Middle frontal gyrus (tissue), 1 donor: Measurements from ENCODE around the gene PACS1.
"Not testable (repeated sequence)": the region's sequence is repeated elsewhere in the genome, so short reads cannot be mapped to it uniquely, and the experiment has no call there.

ENCODE experiments used
- DNase-seq: peaks from one replicate; pipeline ENCODE4 v3.0.0-alpha.2; 2015; ENCODE audit warnings: low spot score; ENCODE audit errors: extremely low spot score

The PACS1 gene

GRCh38 chr11:66069715-66070603 is at the start of gene PACS1:
Gene PACS1 (plus strand): TSS chr11:66070272. CDS start chr11:66070487, 215 bp downstream.
- peak; percentile 50 for DNase-seq

GRCh38 chr11:66020618-66021357 is 49.3 kb upstream of the PACS1 start:
- no peak for DNase-seq

- DNase-seq: no peak
Observed at GRCh38 chr11:66022401-66023185, 47.5 kb upstream of the PACS1 start.

- DNase-seq: not testable (repeated sequence)
Observed at GRCh38 chr11:66023186-66023440, 47.0 kb upstream of the PACS1 start.

GRCh38 chr11:66026017-66026529 is 44.0 kb upstream of the PACS1 start, which contains the start of gene CATSPER1:
Gene CATSPER1 (minus strand): TSS chr11:66026479. CDS start chr11:66026379, 100 bp downstream.
- no peak for DNase-seq

GRCh38 chr11:66032957-66033735 is 36.9 kb upstream of the PACS1 start:
- DNase-seq: no peak

GRCh38 chr11:66035653-66036333 is 34.3 kb upstream of the PACS1 start:
- DNase-seq: no peak

GRCh38 chr11:66036334-66036710 is 33.8 kb upstream of the PACS1 start:
- no peak for DNase-seq

GRCh38 chr11:66037327-66037726 is 32.7 kb upstream of the PACS1 start:
- no peak for DNase-seq

- no peak for DNase-seq
Observed at GRCh38 chr11:66039765-66040164, 30.3 kb upstream of the PACS1 start.

- no peak for DNase-seq
Observed at GRCh38 chr11:66042227-66042995, 27.7 kb upstream of the PACS1 start.

GRCh38 chr11:66042996-66043906 is 26.8 kb upstream of the PACS1 start:
- DNase-seq: no peak

- DNase-seq: no peak
Observed at GRCh38 chr11:66044757-66045156, 25.3 kb upstream of the PACS1 start.

- peak; percentile 62 for DNase-seq
Observed at GRCh38 chr11:66045177-66045639, 24.9 kb upstream of the PACS1 start.

GRCh38 chr11:66046901-66047300 is 23.2 kb upstream of the PACS1 start:
- DNase-seq: no peak

GRCh38 chr11:66047541-66048365 is 22.3 kb upstream of the PACS1 start:
- DNase-seq: no peak

GRCh38 chr11:66048547-66049323 is 21.3 kb upstream of the PACS1 start, which contains the start of gene GAL3ST3:
Gene GAL3ST3 (minus strand): TSS chr11:66049161. CDS start chr11:66045415, 3,746 bp downstream.
- DNase-seq: no peak
